Measurements from ENCODE around the gene TMEM240. TPM values are rescaled to one million over a fixed set of nuclear protein-coding genes. Genes with fewer than 3 reads are reported as not detected.

The TMEM240 gene
- total RNA-seq, 4 donors from 2014 or later = 4.0 to 27.3 (median 5.1) TPM; not detected in 1

GRCh38 chr1:1543706-1544099 is 3.3 kb upstream of the TMEM240 start:
- H3K36me3 ChIP-seq = peaks cover 0 to 47% (median 3%) of the 10 kb centered on the region in 3 donors
- no peak overlapping the region for H3K27ac ChIP-seq
- no peaks in the 10 kb centered on the region for H3K9me3 ChIP-seq
- DNase-seq (ENCODE audit: low spot score in 2 of 2) = no peak
- peaks cover 0 to 20% (median 9%) of the 10 kb centered on the region in 4 donors for H3K4me1 ChIP-seq
- no peak overlapping the region for H3K4me3 ChIP-seq
- TF ChIP-seq EP300 (IDR thresholded peaks at IDR 0.05) (no peak), POLR2A (IDR thresholded peaks at IDR 0.05) (no peak)
- TF ChIP-seq, protein P1, sequence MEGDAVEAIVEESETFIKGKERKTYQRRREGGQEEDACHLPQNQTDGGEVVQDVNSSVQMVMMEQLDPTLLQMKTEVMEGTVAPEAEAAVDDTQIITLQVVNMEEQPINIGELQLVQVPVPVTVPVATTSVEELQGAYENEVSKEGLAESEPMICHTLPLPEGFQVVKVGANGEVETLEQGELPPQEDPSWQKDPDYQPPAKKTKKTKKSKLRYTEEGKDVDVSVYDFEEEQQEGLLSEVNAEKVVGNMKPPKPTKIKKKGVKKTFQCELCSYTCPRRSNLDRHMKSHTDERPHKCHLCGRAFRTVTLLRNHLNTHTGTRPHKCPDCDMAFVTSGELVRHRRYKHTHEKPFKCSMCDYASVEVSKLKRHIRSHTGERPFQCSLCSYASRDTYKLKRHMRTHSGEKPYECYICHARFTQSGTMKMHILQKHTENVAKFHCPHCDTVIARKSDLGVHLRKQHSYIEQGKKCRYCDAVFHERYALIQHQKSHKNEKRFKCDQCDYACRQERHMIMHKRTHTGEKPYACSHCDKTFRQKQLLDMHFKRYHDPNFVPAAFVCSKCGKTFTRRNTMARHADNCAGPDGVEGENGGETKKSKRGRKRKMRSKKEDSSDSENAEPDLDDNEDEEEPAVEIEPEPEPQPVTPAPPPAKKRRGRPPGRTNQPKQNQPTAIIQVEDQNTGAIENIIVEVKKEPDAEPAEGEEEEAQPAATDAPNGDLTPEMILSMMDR (IDR thresholded peaks at IDR 0.05) = no peak
- 52 to 61% methylated on average over 12 to 18 of the region's 19 CpGs for WGBS, 2 donors
- H3K27me3 ChIP-seq = no peaks in the 10 kb centered on the region

DNA sequence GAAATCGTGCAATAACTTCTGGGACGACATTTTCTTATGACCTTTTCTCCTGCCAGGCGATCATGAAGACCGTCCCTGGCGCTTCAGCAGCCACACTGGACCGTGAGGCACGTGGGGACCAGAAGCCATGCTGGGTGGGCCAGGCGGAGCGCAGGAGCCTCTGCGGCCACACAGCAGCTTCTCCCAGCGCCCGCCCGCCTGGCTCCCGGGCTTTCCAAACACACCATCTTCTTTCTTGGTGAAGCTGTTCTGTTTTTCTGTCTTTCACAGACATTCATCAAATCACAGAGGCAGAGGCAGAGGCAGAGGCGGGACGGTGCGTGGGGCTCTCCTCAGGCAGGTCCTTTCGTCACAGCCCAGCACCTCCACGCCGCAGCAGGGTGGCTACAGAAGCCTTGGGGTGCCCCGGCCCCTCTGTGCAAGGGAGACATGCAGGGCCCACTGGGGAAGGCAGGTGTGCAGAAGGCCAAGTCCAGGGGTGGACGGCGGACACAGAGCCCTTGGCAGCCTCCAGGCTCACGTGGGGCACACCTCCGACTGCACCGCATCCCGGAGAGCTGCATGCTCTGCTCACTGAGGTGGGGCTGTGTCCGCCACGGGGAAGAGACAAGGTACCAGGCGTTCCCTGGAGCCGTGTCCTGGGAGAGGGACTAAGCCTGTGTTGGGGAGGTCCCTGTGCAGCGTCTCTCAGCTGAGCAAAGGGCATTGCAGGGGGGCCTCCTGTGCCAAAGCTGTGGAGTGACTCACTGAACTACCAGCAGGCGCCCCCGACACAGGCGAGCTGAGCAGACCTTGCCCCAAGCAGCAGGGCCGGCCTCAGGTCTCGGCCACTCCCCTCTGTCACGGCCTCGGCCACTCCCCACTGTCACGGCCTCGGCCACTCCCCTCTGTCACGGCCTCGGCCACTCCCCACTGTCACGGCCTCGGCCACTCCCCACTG is 2.6 kb upstream of the TMEM240 start:
- 85 to 86% methylated on average over 34 to 43 of the region's 45 CpGs for WGBS, 2 donors
- Histone ChIP-seq H3K9me3 (no peaks in the 10 kb centered on the region), H3K27ac (no peak overlapping the region), H3K27me3 (no peaks in the 10 kb centered on the region), H3K4me3 (no peak overlapping the region), H3K4me1 (peaks cover 0 to 22% (median 9%) of the 10 kb centered on the region in 4 donors), H3K36me3 (peaks cover 0 to 48% (median 3%) of the 10 kb centered on the region in 3 donors)
- TF ChIP-seq, protein P1 (IDR thresholded peaks at IDR 0.05) = no peak
- TF ChIP-seq EP300 (IDR thresholded peaks at IDR 0.05) (no peak), POLR2A (IDR thresholded peaks at IDR 0.05) (no peak)
- no peak for DNase-seq (ENCODE audit: low spot score in 2 of 2)

DNA sequence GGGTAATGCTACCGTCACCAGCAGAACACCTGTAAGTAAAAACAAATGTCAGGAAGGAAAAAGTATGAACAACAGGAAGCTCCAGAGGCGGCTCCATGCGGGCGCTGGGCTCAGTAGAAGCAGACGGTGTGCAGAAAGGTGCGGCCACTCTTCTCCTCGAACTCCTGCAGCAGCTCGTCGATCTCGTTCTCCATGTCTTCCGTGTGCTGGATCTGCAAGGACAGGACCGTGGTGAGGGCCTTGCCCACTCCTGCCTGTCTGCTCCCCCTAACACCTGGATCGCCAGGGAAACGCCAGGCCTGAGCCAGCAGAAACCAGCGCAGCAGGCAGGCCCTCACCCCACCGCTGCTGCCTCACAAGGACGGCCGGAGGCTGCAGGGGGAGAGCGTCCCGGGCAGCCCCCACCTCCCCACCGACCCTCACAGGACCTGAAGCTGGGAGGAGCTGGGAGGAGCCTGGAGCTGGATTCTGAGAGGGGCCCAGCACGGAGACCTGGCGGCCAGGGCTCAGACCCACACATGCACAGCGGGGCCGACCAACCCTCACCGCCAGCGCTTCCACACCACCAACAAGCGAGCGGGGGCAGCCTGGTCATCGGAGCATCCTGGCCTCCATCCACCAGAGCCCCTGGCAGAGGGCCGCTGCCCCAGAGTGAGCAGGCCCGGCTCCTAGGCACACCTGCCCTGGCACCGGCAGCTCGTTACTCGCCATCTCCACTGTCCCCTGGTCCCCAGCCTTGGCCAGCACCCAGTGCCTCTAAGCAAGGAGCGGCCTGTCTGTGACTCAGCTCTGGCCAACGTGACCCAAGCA is 1.7 kb upstream of the TMEM240 start:
- no peak for DNase-seq (ENCODE audit: low spot score in 2 of 2)
- Histone ChIP-seq H3K27ac (no peak overlapping the region), H3K27me3 (no peaks in the 10 kb centered on the region), H3K4me1 (peaks cover 0 to 22% (median 9%) of the 10 kb centered on the region in 4 donors), H3K9me3 (no peaks in the 10 kb centered on the region), H3K4me3 (no peak overlapping the region), H3K36me3 (peaks cover 0 to 48% (median 3%) of the 10 kb centered on the region in 3 donors)
- TF ChIP-seq EP300 (IDR thresholded peaks at IDR 0.05) = no peak
- TF ChIP-seq, protein P1 (IDR thresholded peaks at IDR 0.05) = no peak
- no peak for TF ChIP-seq POLR2A (IDR thresholded peaks at IDR 0.05)
- WGBS, 2 donors = 81 to 84% methylated on average over 32 to 37 of the region's 37 CpGs

- Histone ChIP-seq H3K9me3 (no peaks in the 10 kb centered on the region), H3K27me3 (no peaks in the 10 kb centered on the region), H3K4me1 (peaks cover 0 to 22% (median 9%) of the 10 kb centered on the region in 4 donors), H3K36me3 (peaks cover 0 to 50% (median 3%) of the 10 kb centered on the region in 3 donors), H3K4me3 (peak overlapping the region; percentile 43 to 81 (median 55)), H3K27ac (peak overlapping the region; percentile 37 to 91 (median 82))
- 42 to 72% methylated on average over 16 to 40 of the region's 53 CpGs for WGBS, 2 donors
- DNase-seq (ENCODE audit: low spot score in 2 of 2) = no peak
- TF ChIP-seq, protein P1 (IDR thresholded peaks at IDR 0.05) = no peak
- no peak for TF ChIP-seq POLR2A (IDR thresholded peaks at IDR 0.05)
- TF ChIP-seq EP300 (IDR thresholded peaks at IDR 0.05) = no peak
Observed at GRCh38 chr1:1540818-1541628, 599 bp upstream of the TMEM240 start.

All from tibial nerve (tissue), 4 donors.